T-helper 17 cell (primary cell): Measurements from ENCODE around the gene CHIT1. TPM values are rescaled to one million over a fixed set of nuclear protein-coding genes. Genes with fewer than 3 reads are reported as not detected.

Experiments used
- ATAC-seq: fragments of 150-1000 bp; cut with Tn5 transposase; 2 replicates; pipeline ENCODE4 v1.10.0; 2021; ENCODE audit warnings: mild to moderate bottlenecking, moderate library complexity
- DNase-seq, 3 donors: peaks; one replicate each; pipeline versions ENCODE4 v3.0.0 to v3.0.0-alpha.2; 2020 to 2021
- H3K9me3 ChIP-seq: one replicate; pipeline ENCODE4 v1.7.0; 2013; ENCODE audit warnings: low read length, mild to moderate bottlenecking; ENCODE audit not compliant: control insufficient read depth, poor library complexity, severe bottlenecking
- H3K27ac Mint-ChIP-seq: one replicate; pipeline ENCODE4 v1.8.0; 2022; ENCODE audit warnings: mild to moderate bottlenecking, moderate library complexity, mixed read lengths
- H3K27me3 Mint-ChIP-seq: one replicate; pipeline ENCODE4 v1.8.0; 2022; ENCODE audit warnings: mixed read lengths
- H3K36me3 Mint-ChIP-seq: one replicate; pipeline ENCODE4 v1.8.0; 2022; ENCODE audit warnings: low read depth, mixed read lengths
- H3K4me1 Mint-ChIP-seq: one replicate; pipeline ENCODE4 v1.8.0; 2022; ENCODE audit warnings: mild to moderate bottlenecking, mixed read lengths
- H3K4me3 Mint-ChIP-seq: one replicate; pipeline ENCODE4 v1.8.0; 2022; ENCODE audit warnings: mild to moderate bottlenecking, moderate library complexity, mixed read lengths
- total RNA-seq, 4 donors: library from RNA in 2 of 4; stranded (reverse) in 2 of 4; gene quantifications; one replicate each; pipeline ENCODE4 v1.2.3 and lab custom pipeline; 2022 to 2026

Gene CHIT1
- total RNA-seq, 2 donors from 2014 or later = 0.13 to 1.0 TPM

- DNase-seq (no peak), ATAC-seq (no peak)
- no peaks in the 10 kb centered on the region for H3K9me3 ChIP-seq
- Mint-ChIP-seq H3K4me3 (no peak overlapping the region), H3K36me3 (no peaks in the 10 kb centered on the region), H3K27ac (no peak overlapping the region), H3K27me3 (peaks cover 29% of the 10 kb centered on the region), H3K4me1 (peaks cover 2% of the 10 kb centered on the region)
These were observed 51.4 kb downstream of the CHIT1 start for GRCh38 chr1:203178083-203178482.

- Mint-ChIP-seq H3K27ac (no peak overlapping the region), H3K4me3 (no peak overlapping the region), H3K4me1 (peaks cover 2% of the 10 kb centered on the region), H3K36me3 (no peaks in the 10 kb centered on the region), H3K27me3 (peaks cover 29% of the 10 kb centered on the region)
- no peaks in the 10 kb centered on the region for H3K9me3 ChIP-seq
- DNase-seq = no peak
- ATAC-seq = no peak
These were observed 51.9 kb downstream of the CHIT1 start for GRCh38 chr1:203177470-203178039.

GRCh38 chr1:203177036-203177405 lies 52.5 kb downstream of the CHIT1 start:
- no peak overlapping the region for H3K27ac Mint-ChIP-seq
- no peaks in the 10 kb centered on the region for H3K36me3 Mint-ChIP-seq
- no peak for DNase-seq
- ATAC-seq = no peak
- no peaks in the 10 kb centered on the region for H3K9me3 ChIP-seq
- peaks cover 29% of the 10 kb centered on the region for H3K27me3 Mint-ChIP-seq
- peaks cover 2% of the 10 kb centered on the region for H3K4me1 Mint-ChIP-seq
- H3K4me3 Mint-ChIP-seq = no peak overlapping the region

GRCh38 chr1:203176273-203177035 lies 53.0 kb downstream of the CHIT1 start:
- no peaks in the 10 kb centered on the region for H3K9me3 ChIP-seq
- H3K4me3 Mint-ChIP-seq = no peak overlapping the region
- H3K27me3 Mint-ChIP-seq = peaks cover 29% of the 10 kb centered on the region
- H3K36me3 Mint-ChIP-seq = no peaks in the 10 kb centered on the region
- no peak overlapping the region for H3K27ac Mint-ChIP-seq
- ATAC-seq = no peak
- no peak for DNase-seq
- peaks cover 2% of the 10 kb centered on the region for H3K4me1 Mint-ChIP-seq

- H3K9me3 ChIP-seq = no peaks in the 10 kb centered on the region
- DNase-seq (no peak), ATAC-seq (no peak)
- Mint-ChIP-seq H3K27ac (no peak overlapping the region), H3K36me3 (no peaks in the 10 kb centered on the region), H3K4me1 (peaks cover 1% of the 10 kb centered on the region), H3K4me3 (no peak overlapping the region), H3K27me3 (peaks cover 26% of the 10 kb centered on the region)
These were observed 53.6 kb downstream of the CHIT1 start for GRCh38 chr1:203175827-203176241.

- ATAC-seq (no peak), DNase-seq (no peak)
- no peaks in the 10 kb centered on the region for H3K9me3 ChIP-seq
- Mint-ChIP-seq H3K27me3 (peaks cover 24% of the 10 kb centered on the region), H3K4me3 (no peak within 1 kb of the TSS), H3K27ac (no peak within 1 kb of the TSS), H3K36me3 (no peaks in the 10 kb centered on the region), H3K4me1 (no peaks in the 10 kb centered on the region)
These were observed 54.1 kb downstream of the CHIT1 start, which contains the start of gene MYBPH for GRCh38 chr1:203175237-203175826. Gene MYBPH (minus strand): TSS chr1:203175826. CDS start chr1:203175755, 71 bp downstream.

GRCh38 chr1:203174324-203174985 lies 55.0 kb downstream of the CHIT1 start:
- no peaks in the 10 kb centered on the region for H3K4me1 Mint-ChIP-seq
- peaks cover 29% of the 10 kb centered on the region for H3K27me3 Mint-ChIP-seq
- H3K4me3 Mint-ChIP-seq = no peak overlapping the region
- ATAC-seq (no peak), DNase-seq (no peak)
- H3K27ac Mint-ChIP-seq = no peak overlapping the region
- H3K9me3 ChIP-seq = no peaks in the 10 kb centered on the region
- no peaks in the 10 kb centered on the region for H3K36me3 Mint-ChIP-seq

GRCh38 chr1:203173566-203173965 lies 55.9 kb downstream of the CHIT1 start:
- H3K4me1 Mint-ChIP-seq = no peaks in the 10 kb centered on the region
- no peak for ATAC-seq
- H3K27ac Mint-ChIP-seq = no peak overlapping the region
- H3K36me3 Mint-ChIP-seq = no peaks in the 10 kb centered on the region
- H3K4me3 Mint-ChIP-seq = no peak overlapping the region
- no peak for DNase-seq
- H3K27me3 Mint-ChIP-seq = peaks cover 26% of the 10 kb centered on the region
- no peaks in the 10 kb centered on the region for H3K9me3 ChIP-seq

- ATAC-seq = no peak
- no peaks in the 10 kb centered on the region for H3K36me3 Mint-ChIP-seq
- DNase-seq = no peak
- peaks cover 21% of the 10 kb centered on the region for H3K27me3 Mint-ChIP-seq
- H3K27ac Mint-ChIP-seq = no peak overlapping the region
- no peaks in the 10 kb centered on the region for H3K4me1 Mint-ChIP-seq
- H3K9me3 ChIP-seq = no peaks in the 10 kb centered on the region
- no peak overlapping the region for H3K4me3 Mint-ChIP-seq
These were observed 56.4 kb downstream of the CHIT1 start for GRCh38 chr1:203173011-203173555.

- peak in 1 of 3 donors; percentile 27 for DNase-seq
- H3K9me3 ChIP-seq = no peaks in the 10 kb centered on the region
- peak; percentile 50 for ATAC-seq
These were observed 57.1 kb downstream of the CHIT1 start for GRCh38 chr1:203172184-203173010.

GRCh38 chr1:203171341-203172183 lies 57.9 kb downstream of the CHIT1 start:
- H3K9me3 ChIP-seq = no peaks in the 10 kb centered on the region
- no peak for DNase-seq
- H3K36me3 Mint-ChIP-seq = no peaks in the 10 kb centered on the region
- H3K4me3 Mint-ChIP-seq = no peak overlapping the region
- no peak for ATAC-seq
- peaks cover 5% of the 10 kb centered on the region for H3K4me1 Mint-ChIP-seq
- H3K27ac Mint-ChIP-seq = no peak overlapping the region
- peaks cover 15% of the 10 kb centered on the region for H3K27me3 Mint-ChIP-seq

More at GRCh38 chr1:203172184-203173010, 57.1 kb downstream of the CHIT1 start:
- no peak overlapping the region for H3K27ac Mint-ChIP-seq
- peaks cover 3% of the 10 kb centered on the region for H3K4me1 Mint-ChIP-seq
- H3K36me3 Mint-ChIP-seq = no peaks in the 10 kb centered on the region
- peaks cover 17% of the 10 kb centered on the region for H3K27me3 Mint-ChIP-seq
- no peak overlapping the region for H3K4me3 Mint-ChIP-seq
